NOMO-1 (cell line): ENCODE results near the gene LRRC4C.

ENCODE experiments used
- DNase-seq, 2 experiments: peaks; one replicate each; lab custom pipeline; 2025; ENCODE audit not compliant: unreplicated experiment in 2 of 2; lab: John Stamatoyannopoulos, UW

The LRRC4C gene

DNA sequence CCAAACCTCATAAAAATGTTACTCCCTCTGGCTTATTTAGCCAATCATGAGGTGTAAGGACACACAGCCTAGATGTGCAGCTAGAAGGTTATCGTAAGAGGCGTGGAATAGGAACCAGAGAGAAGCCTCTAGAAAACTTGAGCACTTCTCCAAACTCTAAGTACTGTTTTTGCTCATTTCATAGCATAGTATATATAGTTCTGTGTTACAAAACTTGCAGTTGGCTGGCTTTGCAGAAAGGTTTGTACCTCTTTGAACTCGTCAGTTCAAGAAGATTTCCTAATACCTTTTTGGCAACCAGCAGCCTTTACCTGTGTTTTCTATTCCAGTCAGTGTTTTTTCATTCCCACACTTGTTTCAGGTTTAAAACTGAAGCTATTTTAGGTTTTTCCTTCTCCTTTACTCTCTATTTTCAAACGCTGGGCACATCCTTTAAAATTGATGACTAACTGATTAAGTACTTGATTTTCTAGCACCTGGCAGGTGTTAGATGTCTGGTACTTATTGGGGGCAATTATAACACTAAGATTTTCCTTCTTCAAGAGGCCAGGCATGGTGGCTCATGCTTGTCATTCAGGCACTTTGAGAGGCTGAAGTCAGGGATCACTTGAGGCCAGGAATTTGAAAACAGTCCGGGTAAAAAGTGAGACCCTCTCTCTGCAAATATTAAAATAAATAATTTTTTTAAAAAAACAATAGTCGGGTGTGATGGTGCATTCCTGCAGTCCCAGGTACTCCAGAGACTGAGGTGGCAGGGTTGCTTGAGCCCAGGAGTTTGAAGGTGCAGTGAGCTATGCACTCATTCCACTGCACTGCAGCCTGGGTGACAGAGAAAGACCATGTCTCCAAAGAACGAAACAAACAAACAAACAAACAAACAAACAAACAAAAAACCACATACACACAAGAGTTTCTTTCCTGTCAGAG, 125.2 kb downstream of the LRRC4C start:
- peak; percentile 19 to 55 for DNase-seq

DNA sequence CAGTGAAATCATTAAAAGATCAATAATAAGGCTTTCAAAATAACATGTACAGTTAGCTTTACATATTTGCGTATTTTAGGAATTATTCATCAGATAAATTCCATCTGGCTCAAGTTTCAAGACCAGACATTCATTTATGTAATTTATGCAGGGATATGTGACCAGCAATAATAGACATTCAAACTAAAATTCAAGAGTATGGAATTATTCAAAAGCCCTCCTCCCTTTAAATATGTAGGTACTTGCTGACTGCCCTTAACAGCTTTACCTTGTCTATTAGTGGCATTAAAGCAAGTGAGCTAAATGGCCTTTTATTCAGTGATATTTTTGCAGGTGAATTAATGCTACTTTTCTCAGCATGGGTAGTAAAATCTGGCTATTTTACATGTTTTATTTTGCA, 126.1 kb downstream of the LRRC4C start:
- no peak for DNase-seq

DNA sequence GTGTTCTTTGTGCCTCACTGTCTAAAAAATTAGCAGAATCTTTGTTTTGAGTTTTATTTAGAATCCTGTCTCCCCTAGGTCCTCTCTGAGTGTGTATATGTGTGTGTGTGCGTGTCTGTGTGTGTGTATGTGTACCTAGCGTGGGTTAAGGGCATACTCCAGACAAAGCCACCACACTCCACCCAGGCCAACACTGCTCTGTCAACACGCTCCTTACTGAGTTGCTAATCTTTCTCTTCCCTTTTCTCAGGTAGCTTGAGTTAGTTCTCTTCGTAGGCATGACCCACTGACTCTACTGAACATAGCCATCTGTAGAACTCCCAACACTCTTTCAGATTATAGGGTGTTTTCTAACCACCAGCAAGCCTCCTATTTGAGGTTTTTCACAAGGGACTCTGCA, 131.1 kb downstream of the LRRC4C start:
- no peak for DNase-seq

DNA sequence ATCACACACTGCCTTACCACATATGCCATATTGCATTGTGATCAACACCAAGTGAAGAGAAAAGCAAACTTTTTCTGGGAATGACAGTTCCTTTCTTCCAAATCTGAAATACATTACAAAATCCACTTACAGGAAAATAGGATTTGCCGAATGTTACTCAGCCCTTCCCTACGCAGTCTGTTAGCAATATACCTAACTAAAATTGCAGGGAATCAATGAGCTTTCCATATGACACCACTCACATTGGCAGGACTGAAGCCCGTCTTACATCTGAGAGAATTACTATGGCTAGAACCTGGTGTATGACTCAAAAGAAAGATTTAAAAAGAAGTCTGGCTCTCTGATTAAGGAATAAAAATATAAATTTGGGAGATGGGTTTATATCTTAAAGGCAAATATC, 136.0 kb downstream of the LRRC4C start:
- no peak for DNase-seq

DNA sequence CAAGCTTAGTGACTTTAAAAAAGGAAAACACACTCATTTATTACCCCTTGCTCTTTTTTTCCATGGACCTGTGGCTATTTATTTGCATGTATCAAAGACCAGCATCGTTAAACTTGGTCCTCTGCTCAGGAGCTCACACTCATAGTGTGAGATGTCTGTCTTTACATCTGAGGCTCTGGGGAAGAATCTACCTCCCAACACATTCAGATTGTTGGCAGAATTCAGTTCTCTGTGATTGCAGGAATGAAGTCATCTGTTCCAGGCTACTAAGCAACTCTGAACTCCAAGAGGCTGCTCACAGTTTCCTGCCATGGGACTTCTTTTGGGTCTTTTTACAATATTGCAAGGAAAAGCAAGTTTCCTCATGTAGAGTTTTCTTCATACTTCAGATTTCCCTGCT, 138.8 kb downstream of the LRRC4C start:
- no peak for DNase-seq

DNA sequence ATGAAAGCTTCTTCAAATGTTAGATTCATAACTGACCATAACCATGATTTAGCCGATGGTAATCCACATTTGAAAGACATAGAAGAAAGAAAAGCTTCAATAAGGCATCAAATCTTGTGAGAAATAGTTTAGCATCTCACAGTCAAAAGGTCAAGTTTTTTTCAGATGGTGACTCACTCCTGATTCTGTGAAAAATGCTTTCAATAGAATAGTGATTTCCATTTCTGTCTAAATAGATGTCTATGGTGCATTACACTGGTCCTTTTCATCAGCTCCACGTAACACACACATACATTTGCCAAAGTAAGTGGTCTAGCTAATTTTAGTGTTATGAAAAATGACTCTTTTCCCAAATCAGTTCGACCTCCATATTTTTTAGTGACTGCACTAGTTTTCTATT, 139.2 kb downstream of the LRRC4C start:
- no peak for DNase-seq

DNA sequence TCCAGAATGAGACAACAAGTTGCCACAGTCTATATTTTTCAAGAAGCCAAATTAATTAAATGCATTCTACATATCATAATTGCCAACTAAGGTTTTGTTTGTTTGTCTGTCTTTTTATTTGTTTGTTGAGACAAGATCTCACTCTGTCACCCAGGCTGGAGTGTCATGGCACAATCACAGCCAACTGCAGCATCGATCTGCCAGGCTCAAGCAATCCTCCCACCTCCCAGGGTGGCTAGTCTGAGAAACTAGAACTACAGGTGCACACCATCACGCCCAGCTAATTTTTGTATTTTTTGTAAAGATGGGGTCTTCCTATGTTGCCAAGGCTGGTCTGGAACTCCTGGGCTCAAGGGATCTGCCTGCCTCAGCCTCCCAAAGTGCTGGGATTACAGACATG, 140.0 kb downstream of the LRRC4C start:
- no peak for DNase-seq

DNA sequence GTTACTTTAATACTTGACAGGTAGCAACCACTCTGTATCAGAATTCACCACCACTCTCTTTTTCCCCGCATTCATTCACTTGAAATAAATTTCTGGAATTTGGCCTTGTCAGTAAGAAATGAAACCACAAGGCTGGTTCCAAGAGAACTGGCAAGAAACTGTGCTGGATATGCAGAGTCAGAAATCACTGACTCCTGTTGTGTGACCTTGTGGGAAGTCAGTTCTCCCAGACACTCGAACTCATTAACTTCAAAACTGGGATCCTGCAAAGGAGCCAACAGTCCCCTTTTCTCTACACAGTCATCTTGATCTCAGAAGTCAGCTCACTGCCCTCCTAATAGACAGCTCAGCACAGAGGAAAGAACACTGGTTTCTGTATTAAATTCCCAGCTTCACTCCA, 142.7 kb downstream of the LRRC4C start:
- no peak for DNase-seq

DNA sequence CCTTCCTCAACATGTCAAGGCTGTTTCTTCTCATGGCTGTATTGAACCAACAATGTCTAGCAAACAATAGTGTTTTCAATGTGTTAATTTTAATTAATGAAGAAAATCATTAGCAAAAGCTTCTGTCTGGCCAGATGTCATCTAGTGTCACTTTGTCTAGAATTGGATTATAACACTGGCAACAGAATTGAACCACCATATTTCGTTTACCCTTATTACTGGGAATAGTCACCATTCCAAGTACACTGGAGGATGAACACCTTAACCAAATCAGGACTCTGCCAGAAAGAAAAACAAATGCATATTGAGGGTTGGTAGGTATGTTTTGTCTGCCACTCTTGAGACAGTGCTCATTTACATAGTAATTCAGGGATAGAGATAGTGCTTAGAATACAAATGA, 146.2 kb downstream of the LRRC4C start:
- no peak for DNase-seq

DNA sequence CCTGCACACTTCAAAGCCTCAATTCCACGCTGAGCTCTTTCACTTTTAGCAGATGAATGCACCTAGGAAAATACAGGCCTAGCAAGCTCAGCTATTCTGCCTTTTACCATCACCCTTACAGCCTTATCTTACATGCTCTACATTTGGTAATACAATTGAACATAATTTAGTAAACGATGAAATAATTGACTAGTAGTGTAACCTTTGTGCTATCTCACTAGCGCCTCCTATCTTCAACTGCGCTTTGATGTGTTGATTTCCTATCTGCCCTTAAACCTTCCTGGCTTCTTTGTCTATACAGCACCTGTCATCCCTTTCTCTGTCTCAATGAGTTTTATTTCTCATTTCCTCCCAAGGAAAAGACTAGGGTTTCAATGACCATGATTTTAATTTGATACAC, 149.7 kb downstream of the LRRC4C start:
- peak in 1 of 2 experiments; percentile 11 for DNase-seq

DNA sequence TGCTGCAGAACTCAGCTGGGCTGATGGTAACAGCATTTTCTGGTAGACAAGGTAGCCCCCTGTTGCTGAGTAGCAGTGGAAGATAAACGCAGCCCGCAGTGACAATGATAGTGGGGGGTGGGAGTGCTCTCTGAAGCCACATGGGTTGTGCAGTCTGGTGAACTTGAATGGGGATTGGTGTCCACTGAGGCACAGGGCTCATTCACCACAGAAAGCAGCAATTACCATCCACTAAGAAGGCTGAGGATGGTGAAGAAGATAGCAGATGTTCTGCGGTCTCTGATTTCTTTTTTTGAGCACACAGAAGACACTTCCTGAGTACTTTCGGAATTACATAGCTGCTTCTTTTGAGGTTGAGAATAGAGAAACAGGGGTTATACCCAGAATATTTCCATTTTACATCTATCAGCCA, 150.3 kb downstream of the LRRC4C start:
- DNase-seq: peak in 1 of 2 experiments; percentile 28

DNA sequence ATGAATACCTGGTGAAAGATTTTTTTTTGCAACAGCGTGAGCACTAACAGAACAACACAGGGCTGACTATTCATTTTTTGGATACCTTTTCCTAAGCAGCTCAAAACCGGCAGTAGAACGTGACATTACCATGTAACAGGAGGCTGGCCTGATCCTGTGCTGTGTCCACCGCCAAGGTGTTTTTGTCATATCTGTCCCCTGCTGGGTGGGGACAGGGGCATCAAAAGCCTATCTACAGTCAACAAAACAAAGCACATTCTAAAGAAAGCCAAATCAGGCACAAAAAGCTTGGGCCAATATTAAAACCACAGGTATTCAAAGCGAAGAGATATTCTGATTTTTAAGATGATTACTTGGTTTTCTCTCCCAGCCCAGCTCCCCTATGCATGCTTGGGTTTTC, 151.2 kb downstream of the LRRC4C start:
- DNase-seq: peak in 1 of 2 experiments; percentile 47

DNA sequence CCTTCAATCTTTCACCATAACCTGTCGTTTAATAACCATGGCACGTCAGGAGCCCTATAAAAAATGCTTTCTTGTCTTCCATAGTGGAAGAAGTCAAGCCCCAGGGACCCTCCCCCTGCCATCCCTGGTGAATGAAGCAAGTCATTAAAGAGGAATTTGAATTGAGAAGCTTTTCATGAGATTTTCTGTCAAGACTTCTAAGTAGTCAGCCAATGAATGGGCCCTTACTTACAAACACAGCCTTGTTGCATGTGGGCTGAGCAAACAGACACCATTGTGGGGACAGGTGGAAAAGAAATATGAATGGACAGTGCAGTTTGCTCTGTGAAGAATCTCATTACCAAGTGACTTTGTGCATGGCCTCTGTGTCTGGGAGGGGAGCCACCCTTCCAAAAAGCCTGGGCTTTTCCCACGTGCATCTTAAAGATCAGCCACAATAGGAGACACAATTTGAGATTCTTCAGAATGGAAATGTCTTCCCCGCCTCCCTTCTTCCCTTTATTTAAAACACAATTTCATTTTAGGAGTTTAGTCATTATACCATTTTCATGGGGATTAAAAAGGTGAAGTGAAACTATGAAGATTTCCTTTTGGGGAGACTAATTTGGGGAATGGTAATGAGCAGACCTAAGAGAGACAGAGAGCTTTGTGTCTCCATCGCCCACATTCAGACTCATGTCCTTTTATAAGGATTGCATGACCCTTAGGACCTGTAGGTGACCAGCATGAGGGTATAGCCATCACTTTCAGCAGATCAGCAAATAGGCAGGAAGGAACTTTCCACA, 152.0 kb downstream of the LRRC4C start:
- peak; percentile 16 to 26 for DNase-seq

DNA sequence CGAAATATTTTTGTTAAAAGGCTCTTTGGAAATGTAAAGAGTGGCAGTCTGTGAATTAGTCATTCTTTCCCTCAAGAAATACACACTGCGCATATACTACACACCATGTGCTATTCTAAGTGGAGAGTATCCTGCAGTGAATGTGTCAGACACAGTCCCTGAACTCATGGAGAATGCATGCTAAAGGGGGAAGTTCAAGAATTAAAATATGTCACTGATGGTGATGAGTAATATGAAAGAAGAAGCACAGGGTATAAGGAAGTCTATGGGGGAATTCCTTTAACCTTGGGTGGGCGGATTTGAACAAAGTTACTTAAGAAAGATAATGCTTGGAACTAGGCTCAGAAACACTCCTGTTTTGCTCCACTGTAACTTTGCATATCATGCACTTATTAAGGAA, 153.0 kb downstream of the LRRC4C start:
- peak; percentile 32 to 71 for DNase-seq

DNA sequence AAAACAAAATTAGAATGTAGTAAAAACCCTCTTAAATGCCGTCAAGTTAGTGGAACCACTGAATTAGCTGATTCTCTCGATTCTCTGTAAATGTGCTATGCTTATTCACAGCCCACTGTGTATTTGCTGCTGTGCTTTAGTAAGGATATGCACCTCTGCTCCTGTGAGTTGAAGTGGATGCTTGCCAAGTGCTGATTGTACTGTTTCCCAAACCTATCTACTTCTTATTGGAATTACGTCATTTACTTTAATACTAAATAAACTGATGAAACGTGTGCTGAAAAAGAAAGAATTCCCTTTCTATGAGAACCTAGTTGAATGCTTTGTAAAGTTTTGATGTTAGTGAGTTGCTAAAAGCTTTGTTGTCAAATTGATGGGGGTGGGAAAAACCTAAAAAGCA, 158.4 kb downstream of the LRRC4C start:
- DNase-seq: no peak

DNA sequence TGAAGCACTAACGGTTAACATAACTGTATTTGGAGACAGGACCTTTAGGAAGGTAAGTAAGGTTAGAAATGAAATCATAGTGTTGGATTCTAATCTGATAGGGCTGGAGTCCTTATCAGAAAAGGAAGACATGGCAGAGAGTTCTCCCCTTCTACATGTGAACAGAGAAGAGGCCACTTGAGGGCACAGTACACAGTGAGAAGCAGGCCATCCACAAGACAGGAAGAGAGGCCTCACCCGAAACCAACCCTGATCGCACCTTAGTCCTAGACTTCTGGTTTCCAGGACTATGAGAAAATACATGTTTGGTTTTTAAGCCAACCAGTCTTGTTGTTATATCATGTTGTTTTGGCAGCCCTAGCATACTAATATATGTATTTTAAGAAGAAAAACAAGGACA, 170.0 kb downstream of the LRRC4C start:
- peak; percentile 20 to 36 for DNase-seq

DNA sequence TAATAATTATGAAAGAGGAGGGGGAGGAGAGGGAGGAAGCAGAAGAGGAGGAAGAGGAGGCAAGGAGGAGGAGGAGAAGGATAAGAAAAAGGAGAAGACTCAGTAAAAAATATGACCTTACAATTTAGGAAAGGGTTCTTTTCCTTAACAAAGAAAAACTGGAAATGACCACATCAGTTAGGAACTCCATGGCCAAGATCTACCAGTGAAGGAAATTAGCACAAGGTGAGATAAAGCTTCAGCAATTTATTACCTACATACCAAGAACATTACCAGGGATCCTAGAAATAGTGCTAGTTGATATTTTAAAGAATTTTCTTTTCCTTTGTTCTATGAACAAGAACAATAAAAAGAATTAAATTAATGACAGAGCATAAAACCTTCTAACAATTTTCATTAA, 172.7 kb downstream of the LRRC4C start:
- no peak for DNase-seq

DNA sequence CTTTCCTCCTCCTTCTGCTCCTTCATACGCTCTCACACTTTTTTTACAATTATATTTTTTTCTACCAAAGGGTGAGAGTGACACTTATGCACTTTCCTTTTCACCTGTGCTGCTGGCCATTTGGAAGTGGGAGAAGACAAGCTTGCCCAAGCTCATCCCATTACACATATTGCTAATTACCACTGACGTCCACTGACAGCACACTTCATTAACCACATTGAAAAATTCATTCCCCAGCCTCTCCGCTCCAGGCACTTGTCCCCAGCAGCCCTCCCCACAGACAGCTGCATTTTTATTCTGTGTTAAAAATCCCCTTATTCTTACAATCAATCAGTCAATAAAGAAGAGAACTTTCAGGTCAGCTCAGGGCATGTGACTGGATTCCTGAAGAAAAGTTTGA, 175.1 kb downstream of the LRRC4C start:
- no peak for DNase-seq

DNA sequence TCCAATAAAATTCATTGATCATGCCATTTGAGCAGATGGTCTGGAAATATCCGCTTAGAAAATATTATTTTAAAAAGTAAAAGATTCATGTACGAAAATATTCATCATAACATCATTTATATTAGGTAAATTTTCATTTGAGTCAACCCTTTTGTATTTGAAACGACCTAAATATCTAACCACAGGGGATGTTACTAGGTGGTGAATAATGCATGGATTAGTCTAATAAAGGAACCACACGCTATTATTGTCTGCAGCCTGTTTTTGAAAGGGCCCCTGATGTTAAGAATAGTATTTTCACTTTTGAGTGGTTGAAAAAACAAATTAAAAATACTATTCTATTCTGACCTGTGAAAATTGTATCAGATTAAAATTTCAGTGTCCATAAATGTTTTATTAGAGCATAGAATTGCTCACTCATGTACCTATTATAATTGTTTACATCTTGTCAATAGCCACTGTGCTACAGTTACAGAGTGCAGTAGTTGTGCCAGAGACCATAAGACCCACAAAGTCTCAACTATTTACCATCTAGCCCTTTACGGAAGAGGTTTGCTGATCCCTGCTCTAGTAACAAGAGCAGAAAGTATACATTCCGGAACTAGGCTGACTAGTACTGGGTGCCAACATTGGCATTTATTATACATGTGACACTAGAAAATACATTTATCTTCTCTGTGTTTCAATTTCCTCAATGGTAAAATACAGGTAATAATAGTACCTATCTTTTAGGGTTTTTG, 176.1 kb downstream of the LRRC4C start:
- no peak for DNase-seq

DNA sequence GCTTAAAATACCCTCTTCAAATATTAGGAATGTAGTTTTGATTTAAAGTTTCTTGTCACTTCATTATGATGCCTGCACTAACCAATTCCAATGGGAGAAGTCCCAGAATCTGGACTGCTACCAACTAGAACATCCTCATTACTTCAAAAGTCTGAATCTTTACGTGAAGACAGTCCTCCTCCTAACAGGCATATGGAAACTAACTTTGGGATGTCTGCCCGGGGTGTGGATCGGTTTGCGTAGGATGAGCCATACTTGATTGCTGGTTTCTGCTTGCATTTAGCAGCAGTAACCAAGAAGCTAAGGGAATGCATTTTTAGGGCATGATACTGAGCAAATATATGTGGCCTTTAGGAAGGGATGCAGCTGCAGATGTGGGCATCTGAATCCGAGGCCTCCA, 177.1 kb downstream of the LRRC4C start:
- DNase-seq: no peak

DNA sequence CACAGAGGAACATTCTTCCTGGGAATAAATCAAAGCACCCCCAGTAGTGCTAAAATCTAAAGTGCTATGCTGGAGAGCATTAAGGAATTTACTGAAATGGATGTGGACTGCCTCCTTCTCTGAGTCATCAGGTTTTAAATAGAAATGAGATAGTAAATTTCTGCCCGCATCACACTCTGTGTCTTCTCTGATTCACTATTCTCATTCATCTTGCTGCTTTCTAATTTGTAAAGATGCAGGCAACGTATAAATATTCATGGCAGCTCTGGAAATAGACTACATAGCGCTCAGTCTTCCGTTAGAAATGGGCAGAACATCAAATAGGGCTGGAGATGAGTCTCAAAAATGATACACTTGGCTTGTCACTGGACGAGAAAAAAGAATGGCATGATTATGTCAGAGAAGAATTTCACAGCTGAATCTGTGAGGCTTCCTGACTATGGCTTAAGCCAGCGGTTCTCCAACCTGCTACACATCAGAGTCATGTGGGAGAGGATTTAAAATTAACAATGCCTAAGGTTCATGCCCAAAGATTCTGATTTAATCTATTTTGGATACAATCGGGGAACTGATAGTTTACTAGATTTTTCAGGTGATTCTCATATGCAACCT, 178.2 kb downstream of the LRRC4C start:
- no peak for DNase-seq
